ENCODE data around the gene CCDC142. TPM values are rescaled to one million over a fixed set of nuclear protein-coding genes. Genes with fewer than 3 reads are reported as not detected.
"Not testable (repeated sequence)": the region's sequence is repeated elsewhere in the genome, so short reads cannot be mapped to it uniquely, and the experiment has no call there.

Gene CCDC142
- total RNA-seq, 1 donor from 2014 or later, result 39.9 TPM

GRCh38 chr2:74450570-74451190, 32.1 kb downstream of the CCDC142 start:
- Mint-ChIP-seq H3K27me3 (peaks cover 4% of the 10 kb centered on the region), H3K4me3 (ENCODE audit: low read depth) (no peak overlapping the region), H3K36me3 (ENCODE audit: insufficient read depth) (no peaks in the 10 kb centered on the region), H3K9me3 (ENCODE audit: low read depth) (no peaks in the 10 kb centered on the region), H3K27ac (no peak overlapping the region), H3K4me1 (ENCODE audit: low read depth) (peaks cover 17% of the 10 kb centered on the region)
- DNase-seq (ENCODE audit: low spot score, unreplicated experiment), result no peak
- TF ChIP-seq, protein P1, sequence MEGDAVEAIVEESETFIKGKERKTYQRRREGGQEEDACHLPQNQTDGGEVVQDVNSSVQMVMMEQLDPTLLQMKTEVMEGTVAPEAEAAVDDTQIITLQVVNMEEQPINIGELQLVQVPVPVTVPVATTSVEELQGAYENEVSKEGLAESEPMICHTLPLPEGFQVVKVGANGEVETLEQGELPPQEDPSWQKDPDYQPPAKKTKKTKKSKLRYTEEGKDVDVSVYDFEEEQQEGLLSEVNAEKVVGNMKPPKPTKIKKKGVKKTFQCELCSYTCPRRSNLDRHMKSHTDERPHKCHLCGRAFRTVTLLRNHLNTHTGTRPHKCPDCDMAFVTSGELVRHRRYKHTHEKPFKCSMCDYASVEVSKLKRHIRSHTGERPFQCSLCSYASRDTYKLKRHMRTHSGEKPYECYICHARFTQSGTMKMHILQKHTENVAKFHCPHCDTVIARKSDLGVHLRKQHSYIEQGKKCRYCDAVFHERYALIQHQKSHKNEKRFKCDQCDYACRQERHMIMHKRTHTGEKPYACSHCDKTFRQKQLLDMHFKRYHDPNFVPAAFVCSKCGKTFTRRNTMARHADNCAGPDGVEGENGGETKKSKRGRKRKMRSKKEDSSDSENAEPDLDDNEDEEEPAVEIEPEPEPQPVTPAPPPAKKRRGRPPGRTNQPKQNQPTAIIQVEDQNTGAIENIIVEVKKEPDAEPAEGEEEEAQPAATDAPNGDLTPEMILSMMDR (IDR thresholded peaks at IDR 0.05; ENCODE audit: unreplicated experiment), result no peak

- peaks cover 7% of the 10 kb centered on the region for H3K27me3 Mint-ChIP-seq
- H3K27ac Mint-ChIP-seq, result no peak overlapping the region
- H3K9me3 Mint-ChIP-seq (ENCODE audit: low read depth), result no peaks in the 10 kb centered on the region
- no peak overlapping the region for H3K4me3 Mint-ChIP-seq (ENCODE audit: low read depth)
- peaks cover 8% of the 10 kb centered on the region for H3K4me1 Mint-ChIP-seq (ENCODE audit: low read depth)
- H3K36me3 Mint-ChIP-seq (ENCODE audit: insufficient read depth), result no peaks in the 10 kb centered on the region
- TF ChIP-seq, protein P1 (IDR thresholded peaks at IDR 0.05; ENCODE audit: unreplicated experiment), result no peak
- no peak for DNase-seq (ENCODE audit: low spot score, unreplicated experiment)
Measured at GRCh38 chr2:74448771-74449170, 34.0 kb downstream of the CCDC142 start.

DNA sequence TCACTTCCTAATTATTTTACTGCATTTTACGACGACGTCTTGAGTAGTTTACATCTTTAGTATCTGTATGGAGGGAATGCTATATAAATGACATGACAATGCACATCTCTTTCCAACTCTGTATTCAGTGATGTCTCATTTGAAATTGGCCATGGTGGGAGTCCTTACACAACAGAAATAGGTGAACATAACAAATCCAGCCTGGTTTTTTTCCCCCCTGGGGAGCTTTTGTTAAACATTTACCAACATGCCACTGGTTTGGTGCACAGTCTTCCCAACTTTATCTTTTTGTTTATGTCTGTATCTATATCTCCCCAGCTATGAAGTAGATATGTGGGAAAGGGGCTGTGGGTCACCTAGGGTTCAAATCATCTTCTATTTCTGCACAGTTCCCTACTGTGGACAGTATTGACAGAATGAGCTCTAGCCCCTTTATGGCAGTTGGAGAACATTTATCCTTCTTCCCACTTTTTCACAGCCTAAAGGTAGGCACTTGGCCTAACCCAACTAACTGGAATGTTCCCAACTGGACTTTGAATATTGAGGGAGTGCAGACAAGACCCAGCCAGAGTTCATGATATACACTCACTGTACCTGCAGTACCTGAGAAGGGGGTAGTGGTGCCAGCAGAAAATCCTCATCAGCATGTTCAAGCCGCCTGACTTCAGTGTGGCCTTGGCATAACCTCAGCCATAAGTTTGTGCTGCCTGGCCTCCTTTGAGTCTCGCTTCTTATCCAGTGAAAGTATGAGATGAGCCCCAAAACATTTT, 35.4 kb downstream of the CCDC142 start:
- no peak overlapping the region for H3K27ac Mint-ChIP-seq
- TF ChIP-seq, protein P1 (IDR thresholded peaks at IDR 0.05; ENCODE audit: unreplicated experiment), result no peak
- no peak for DNase-seq (ENCODE audit: low spot score, unreplicated experiment)
- H3K27me3 Mint-ChIP-seq, result peaks cover 3% of the 10 kb centered on the region
- peaks cover 8% of the 10 kb centered on the region for H3K4me1 Mint-ChIP-seq (ENCODE audit: low read depth)
- no peak overlapping the region for H3K4me3 Mint-ChIP-seq (ENCODE audit: low read depth)
- no peaks in the 10 kb centered on the region for H3K36me3 Mint-ChIP-seq (ENCODE audit: insufficient read depth)
- no peaks in the 10 kb centered on the region for H3K9me3 Mint-ChIP-seq (ENCODE audit: low read depth)

DNA sequence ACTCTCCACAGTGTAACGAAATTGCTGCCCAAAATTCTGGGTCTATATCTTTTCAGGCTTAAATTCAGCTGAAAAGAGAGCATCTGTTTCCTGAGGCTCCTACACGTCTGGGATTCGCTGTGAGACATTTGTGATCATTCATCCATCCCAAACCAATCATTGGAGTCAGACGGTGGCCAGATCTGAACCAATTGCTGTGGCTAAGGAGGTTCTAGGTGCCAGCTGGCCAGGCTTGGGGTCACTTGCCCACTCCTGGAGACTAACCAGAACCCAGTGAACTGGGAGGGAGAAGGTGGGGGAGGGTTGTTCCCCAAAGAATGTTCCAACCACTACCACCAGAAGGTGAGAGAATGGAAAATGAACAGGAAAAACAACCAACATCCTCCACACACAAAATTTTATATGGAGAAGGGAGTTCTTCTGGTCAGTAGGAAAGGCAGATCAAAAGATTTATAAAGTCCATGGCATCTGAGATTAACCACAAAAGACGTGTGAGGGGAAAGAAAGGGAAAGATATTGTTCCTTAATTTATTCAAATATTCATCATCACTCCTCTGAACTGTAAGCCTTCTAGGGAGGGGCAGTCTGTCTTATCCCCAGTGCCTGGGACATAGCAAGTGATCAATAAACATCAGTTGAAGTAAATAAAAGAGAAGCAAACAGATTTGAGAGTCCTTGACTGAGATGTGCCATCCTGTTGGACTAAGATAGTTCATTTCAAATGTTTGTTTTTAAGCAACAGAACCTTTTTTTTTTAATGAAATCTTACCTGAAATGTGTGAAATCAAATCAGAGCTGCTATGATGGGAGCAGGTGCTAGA, 38.1 kb downstream of the CCDC142 start:
- Mint-ChIP-seq H3K27me3 (peaks cover 3% of the 10 kb centered on the region), H3K9me3 (ENCODE audit: low read depth) (no peaks in the 10 kb centered on the region), H3K27ac (no peak overlapping the region), H3K36me3 (ENCODE audit: insufficient read depth) (no peaks in the 10 kb centered on the region), H3K4me1 (ENCODE audit: low read depth) (peaks cover 17% of the 10 kb centered on the region), H3K4me3 (ENCODE audit: low read depth) (no peak overlapping the region)
- TF ChIP-seq, protein P1 (IDR thresholded peaks at IDR 0.05; ENCODE audit: unreplicated experiment), result no peak
- DNase-seq (ENCODE audit: low spot score, unreplicated experiment), result no peak

GRCh38 chr2:74442483-74443297, 40.1 kb downstream of the CCDC142 start:
- not testable (repeated sequence) for H3K36me3 Mint-ChIP-seq (ENCODE audit: insufficient read depth); H3K9me3 Mint-ChIP-seq (ENCODE audit: low read depth); DNase-seq (ENCODE audit: low spot score, unreplicated experiment); H3K27me3 Mint-ChIP-seq
- H3K27ac Mint-ChIP-seq, result peak overlapping the region; percentile 100
- peak overlapping the region; percentile 96 for H3K4me3 Mint-ChIP-seq (ENCODE audit: low read depth)
- H3K4me1 Mint-ChIP-seq (ENCODE audit: low read depth), result peaks cover 33% of the 10 kb centered on the region
